GM18505 (cell line): ENCODE results near the gene FERMT3.

Experiments
- ATAC-seq: cut with Tn5 transposase; IDR thresholded peaks from one replicate; pipeline ENCODE4 v1.9.1; 2021; ENCODE audit not compliant: unreplicated experiment
- POLR2A ChIP-seq: IDR thresholded peaks from 4 replicates; pipeline ENCODE4 v1.6.1; 2011; ENCODE audit warnings: borderline replicate concordance; ENCODE audit not compliant: insufficient read depth, insufficient read length; ENCODE audit errors: extremely low read depth

The FERMT3 gene

GRCh38 chr11:64258356-64258755 lies 51.8 kb downstream of the FERMT3 start:
- no peak for ATAC-seq
- no peak for TF ChIP-seq POLR2A

GRCh38 chr11:64258946-64259532 lies 52.5 kb downstream of the FERMT3 start:
- no peak for ATAC-seq
- no peak for TF ChIP-seq POLR2A

DNA sequence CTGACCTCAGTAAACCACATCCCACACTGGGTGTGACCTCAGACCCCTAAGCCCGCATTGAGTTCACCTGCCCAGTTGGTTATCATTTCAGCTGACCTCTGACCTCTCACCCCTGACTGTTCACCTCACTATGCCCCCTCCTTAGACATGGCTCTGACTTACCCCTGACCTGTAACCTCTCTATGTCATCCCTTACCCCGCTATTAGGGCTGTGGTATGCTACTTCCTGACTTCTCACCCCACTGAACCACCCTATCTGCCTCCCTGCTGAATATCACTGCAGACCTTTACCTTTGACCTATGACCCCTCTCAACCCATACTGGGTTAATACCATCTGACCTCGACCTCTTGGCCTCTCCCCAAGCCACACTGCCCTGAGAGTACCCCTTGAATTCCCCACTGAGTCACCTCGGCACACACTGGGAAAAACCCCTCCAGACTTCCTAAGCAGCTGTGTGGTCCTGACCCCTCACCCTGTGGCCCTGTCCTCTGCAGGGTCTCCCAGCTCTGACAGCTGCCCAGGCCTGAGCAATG lies 53.1 kb downstream of the FERMT3 start:
- TF ChIP-seq POLR2A, result no peak
- no peak for ATAC-seq

- no peak for TF ChIP-seq POLR2A
- no peak for ATAC-seq
Measured at GRCh38 chr11:64260147-64260708, 53.7 kb downstream of the FERMT3 start.

- no peak for TF ChIP-seq POLR2A
- ATAC-seq, result no peak
Measured at GRCh38 chr11:64261556-64262080, 55.1 kb downstream of the FERMT3 start.

DNA sequence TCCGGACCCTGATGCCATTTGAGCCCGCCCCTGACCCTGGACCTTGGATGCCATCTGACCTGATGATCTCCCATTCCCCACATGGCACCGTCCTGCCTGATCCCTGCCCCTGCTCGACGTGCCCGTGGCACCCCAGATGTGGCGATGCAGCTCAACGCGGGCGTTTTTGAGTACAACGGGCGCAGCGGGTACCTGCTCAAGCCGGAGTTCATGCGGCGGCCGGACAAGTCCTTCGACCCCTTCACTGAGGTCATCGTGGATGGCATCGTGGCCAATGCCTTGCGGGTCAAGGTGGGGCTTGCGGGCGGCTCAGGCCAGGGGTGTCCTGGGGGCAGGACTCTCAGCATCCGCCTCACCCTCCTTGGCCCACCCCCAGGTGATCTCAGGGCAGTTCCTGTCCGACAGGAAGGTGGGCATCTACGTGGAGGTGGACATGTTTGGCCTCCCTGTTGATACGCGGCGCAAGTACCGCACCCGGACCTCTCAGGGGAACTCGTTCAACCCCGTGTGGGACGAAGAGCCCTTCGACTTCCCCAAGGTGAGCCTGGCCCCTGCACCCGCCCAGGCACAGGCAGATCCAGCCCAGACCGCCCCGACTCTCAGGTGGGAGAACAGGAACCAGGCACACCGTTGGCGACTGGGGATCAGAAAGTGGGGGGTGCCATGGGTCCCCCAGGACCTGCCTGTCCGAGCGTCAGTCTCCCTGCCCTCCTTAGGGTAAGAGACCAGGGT lies 55.9 kb downstream of the FERMT3 start:
- TF ChIP-seq POLR2A, result no peak
- ATAC-seq, result no peak

DNA sequence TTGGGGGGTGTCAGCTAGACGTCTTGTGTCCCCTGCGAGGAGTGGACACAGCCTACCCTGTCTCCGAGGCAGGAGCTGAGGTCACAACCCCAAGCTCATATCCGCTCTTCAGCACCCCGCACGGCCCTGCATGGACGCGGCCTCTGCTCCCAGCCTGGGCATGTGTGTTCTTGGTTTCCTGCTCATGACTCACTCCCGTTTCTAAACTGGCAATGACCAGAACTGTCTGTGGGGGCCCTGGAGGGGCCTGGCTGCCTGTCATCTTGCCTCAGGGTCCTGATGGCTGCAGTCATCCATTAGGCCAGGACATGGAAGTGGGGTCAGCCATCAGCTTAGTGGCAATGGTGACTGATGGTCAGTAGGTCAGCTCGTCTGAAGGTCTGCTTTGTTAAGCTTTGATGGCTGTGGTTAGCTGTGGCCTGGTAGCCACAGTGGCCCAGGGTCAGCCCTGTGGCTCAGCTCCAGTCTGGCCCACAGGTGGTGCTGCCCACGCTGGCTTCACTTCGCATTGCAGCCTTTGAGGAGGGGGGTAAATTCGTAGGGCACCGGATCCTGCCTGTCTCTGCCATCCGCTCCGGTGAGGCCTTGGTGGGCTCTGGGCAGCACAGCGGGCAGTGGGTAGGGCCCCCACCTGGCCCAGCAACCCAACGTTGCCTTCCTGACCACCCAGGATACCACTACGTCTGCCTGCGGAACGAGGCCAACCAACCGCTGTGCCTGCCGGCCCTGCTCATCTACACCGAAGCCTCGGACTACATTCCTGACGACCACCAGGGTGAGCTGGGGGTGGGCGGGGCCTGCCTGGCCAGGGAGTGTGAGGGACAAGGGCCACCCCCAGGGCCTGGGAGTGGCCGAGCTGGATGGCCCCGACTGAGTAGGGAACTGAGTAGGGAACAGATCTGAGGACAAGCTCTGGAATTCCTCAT lies 56.8 kb downstream of the FERMT3 start:
- TF ChIP-seq POLR2A, result no peak
- no peak for ATAC-seq

DNA sequence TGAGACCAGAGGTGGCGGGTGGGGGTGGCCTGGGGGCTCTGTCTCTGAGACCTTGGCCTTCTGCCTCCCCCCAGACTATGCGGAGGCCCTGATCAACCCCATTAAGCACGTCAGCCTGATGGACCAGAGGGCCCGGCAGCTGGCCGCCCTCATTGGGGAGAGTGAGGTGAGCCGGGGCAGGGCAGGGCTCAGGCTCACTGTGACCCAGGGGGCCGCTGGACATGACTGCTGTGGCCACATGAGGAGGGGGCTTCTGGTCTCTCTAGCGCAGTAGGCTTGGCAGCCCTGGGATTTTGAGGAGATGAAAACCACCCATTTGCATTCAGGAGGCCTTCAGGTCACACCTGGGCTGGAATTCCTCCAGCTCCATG lies 57.4 kb downstream of the FERMT3 start:
- no peak for ATAC-seq
- TF ChIP-seq POLR2A, result no peak

- no peak for TF ChIP-seq POLR2A
- ATAC-seq, result no peak
Measured at GRCh38 chr11:64264371-64264852, 57.9 kb downstream of the FERMT3 start.

GRCh38 chr11:64265176-64266160 lies 58.9 kb downstream of the FERMT3 start:
- TF ChIP-seq POLR2A, result no peak
- no peak for ATAC-seq

DNA sequence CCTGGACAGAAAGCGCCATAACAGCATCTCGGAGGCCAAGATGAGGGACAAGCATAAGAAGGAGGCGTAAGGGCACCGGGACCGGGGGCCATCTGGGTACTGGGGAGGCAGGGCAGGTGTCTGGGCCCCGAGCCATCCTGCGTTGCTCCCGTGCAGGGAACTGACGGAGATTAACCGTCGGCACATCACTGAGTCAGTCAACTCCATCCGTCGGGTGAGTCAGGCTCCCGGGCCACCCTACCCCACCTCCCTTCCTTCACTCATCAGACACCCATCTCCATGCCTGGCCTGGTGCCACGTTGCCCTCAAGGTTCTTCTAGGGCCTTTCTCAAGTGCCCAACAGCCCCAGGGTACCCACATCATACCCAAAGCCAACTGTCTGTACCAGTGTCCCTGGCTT lies 59.8 kb downstream of the FERMT3 start:
- ATAC-seq, result no peak
- TF ChIP-seq POLR2A, result no peak
